GM18873 (cell line): Measurements from ENCODE around the gene FRS2.

ENCODE experiments used
- ATAC-seq: cut with Tn5 transposase; IDR thresholded peaks from one replicate; pipeline ENCODE4 v1.9.1; 2021; ENCODE audit warnings: mild to moderate bottlenecking, moderate library complexity, moderate number of reproducible peaks; ENCODE audit not compliant: unreplicated experiment, low FRiP score

Gene FRS2

GRCh38 chr12:69523433-69524330 is 53.5 kb downstream of the FRS2 start:
- no peak for ATAC-seq

DNA sequence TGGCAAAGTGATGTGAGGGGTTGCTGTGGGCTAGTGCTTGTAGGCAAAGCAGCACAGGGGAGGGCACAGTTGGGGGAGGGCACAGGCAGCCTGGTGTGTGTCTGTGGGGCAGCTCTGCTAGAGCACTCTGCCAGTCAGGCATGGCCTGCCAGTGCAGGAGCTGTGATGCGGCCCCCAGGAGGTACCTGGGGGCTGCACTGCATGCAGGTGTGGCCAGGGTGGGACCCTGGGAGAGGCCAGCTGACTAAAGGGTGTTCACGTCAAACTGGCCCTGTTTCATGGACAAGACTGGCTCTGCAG is 54.1 kb downstream of the FRS2 start:
- ATAC-seq, result no peak

- no peak for ATAC-seq
Observed at GRCh38 chr12:69524755-69525469, 54.7 kb downstream of the FRS2 start.

- no peak for ATAC-seq
Observed at GRCh38 chr12:69527506-69528272, 57.5 kb downstream of the FRS2 start.

DNA sequence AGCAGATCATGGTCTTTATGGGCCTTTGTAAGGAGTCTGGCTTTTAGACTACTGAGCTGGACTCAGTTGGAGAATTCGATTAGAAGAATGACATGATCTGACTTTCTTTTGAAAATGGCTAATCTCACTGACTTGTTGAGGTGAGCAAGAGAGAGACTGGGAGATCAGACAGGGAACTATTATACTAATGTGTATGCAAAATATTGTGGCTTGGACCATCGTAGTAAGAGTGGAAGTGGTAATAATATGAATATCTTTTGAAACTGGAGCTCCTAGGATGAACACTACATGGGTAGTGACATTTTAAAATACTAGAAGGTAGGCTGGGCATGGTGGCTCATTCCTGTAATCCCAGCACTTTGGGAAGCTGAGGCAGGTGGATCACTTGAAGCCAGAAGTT is 58.8 kb downstream of the FRS2 start:
- ATAC-seq, result no peak

DNA sequence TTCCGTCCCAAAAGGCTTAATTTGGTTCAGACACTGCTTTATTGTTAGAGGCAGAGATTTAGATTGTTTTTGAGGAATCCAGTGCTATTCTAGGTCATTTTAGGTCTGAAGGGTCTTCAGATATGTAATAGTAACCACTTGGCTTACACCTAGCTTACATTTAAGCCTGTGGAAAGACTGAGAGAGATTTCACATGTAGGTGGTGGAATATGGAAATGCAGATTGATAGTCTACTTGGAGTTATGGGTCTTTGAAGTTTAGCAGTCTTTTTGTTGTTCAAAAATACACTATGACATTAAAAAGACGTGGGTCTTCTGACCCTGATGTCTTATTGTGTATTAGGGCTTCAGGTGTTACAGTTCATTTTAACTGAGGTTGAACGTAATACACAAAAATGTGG is 63.7 kb downstream of the FRS2 start:
- no peak for ATAC-seq

DNA sequence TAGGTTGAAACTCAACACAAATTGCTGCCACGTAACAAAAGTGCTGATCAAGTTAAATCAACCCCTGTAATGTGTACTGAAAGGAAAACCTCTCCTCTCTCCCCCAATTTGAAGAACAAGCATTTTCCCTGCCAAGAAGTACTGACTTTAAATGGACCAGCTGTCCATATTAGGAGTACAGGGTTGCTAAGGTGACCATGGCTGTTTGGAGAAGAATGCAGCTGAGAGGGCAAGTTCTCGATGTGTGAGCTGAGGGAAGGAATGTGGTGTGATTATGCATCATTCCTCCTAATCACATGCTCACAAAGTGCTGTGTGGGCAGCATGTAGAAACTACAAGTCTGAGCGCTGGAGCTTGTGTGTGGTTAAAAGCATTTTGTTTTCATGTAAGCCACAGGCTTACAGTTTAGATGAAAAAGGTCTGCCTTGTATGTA is 64.2 kb downstream of the FRS2 start:
- ATAC-seq, result no peak

DNA sequence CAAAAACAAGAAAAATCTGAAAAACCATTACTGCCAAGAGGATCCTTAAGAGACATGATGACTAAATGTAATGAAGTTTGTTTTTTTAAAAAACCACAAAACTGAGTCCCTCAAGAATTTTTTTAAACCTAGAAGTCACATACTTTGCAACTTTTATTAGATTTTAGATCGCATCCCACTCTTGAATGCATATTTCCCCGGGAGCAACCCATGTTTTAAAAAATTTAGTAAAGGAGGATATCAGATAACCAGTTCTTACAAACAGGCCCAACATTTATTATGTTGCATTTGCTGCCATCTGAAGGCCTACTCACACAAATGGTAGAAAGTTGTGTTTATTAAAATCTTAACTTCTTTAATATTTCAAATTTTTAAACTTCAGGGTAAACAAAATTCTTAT is 70.8 kb downstream of the FRS2 start:
- no peak for ATAC-seq

GRCh38 chr12:69544087-69544486 is 73.9 kb downstream of the FRS2 start:
- ATAC-seq, result no peak

DNA sequence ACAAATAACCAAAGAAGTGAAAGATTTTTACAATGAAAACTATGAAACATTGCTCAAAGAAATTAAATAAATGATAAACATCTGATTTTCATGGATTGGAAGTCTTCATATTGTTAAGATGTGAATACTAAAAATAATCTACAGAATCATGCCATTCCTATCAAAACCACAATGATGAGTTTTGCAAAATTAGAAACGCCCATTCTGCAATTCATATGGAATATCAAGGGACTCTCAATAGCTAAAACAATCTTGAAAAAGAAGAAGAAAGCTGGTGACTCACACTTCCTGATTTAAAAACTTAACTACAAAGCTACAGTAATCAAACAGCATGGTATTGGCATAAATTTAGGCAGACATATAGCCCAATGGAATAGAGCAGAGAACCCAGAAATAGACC is 74.9 kb downstream of the FRS2 start:
- no peak for ATAC-seq

GRCh38 chr12:69546693-69547438 is 76.7 kb downstream of the FRS2 start:
- peak; percentile 93 for ATAC-seq

- no peak for ATAC-seq
Observed at GRCh38 chr12:69548687-69549086, 78.5 kb downstream of the FRS2 start.

DNA sequence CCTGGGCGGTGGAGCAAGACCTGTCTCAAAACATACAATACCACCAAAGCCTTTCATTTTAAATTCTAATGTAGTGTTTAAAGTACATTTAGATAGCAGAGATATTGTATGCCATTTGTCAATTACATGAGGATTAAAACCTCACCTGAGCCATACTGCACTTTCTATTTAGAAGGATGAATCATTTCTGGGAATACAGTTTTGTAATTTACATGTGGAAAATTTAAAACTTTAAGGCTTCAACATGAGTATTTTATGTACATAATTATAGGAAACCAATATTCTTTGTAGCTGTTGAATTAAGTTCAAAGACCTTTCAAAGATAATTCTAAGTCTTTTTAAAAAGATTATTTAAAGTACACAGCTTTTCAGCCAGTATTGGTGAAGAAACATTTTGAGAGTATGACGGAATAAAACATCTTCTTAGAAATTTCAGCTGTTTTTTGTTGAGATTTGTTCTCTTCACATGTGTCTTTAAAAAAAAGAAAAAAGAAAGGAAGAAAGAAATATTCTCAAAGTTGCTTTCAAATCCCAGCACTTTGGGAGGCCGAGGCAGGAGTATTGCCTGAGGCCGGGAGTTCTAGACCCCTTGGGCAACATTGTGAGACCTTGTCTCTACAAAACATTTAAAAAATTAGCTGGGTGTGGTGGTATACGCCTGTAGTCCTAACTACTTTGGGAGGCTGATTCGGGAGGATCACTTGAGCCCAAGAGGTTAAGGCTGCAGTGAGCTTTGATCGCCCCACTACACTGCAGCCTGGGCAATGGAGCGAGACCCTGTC is 80.6 kb downstream of the FRS2 start:
- no peak for ATAC-seq

DNA sequence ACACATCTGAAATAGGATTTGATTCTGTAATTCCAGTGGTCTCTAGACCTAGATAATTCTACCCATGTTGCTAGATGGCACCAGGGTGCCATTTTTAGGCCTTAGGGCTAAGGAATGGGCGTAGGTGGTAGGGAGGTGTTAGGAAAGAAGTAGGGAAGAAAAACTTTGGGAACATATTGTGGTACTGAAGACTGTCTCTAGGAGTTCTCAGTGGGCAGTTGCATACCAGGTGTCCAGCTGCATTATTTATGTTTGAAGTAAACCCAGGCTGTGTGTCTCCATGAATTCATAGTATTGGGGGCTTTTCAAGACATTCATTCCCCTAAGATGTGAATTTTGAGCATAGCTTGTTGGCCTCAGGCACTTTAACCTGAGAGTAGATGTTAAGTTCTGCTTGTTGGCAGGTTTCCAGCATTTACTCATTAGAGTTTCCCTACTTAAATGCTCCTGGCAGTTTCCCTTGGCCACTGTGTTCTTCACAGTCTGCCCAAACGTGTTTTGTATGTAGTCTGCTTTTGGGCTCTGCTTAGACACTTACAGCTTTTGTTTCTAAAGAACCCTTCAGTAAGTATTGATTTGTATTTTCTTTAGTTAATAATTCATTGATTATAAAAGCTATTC is 83.5 kb downstream of the FRS2 start:
- ATAC-seq, result no peak

DNA sequence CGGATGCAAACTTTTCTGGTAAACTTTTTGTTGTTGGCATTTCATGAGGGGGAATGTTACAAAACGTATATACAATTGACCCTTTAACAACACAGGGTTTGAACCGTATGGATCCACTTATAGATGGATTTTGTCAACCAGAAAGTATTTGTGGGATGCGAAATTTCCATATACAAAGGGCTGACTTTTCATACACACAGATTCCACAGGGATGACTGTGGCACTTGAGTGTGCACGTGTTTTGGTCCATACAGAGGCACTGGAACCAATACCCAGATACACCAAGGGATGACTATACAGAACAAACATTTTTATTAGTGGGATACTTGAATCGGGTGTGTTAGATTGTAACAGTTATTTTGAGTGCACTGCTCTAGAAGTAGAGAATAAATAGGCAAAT is 85.3 kb downstream of the FRS2 start:
- no peak for ATAC-seq

- ATAC-seq, result no peak
Observed at GRCh38 chr12:69556383-69556782, 86.2 kb downstream of the FRS2 start.

- ATAC-seq, result no peak
Observed at GRCh38 chr12:69563166-69563762, 93.1 kb downstream of the FRS2 start.

- no peak for ATAC-seq
Observed at GRCh38 chr12:69566603-69567002, 96.4 kb downstream of the FRS2 start.

DNA sequence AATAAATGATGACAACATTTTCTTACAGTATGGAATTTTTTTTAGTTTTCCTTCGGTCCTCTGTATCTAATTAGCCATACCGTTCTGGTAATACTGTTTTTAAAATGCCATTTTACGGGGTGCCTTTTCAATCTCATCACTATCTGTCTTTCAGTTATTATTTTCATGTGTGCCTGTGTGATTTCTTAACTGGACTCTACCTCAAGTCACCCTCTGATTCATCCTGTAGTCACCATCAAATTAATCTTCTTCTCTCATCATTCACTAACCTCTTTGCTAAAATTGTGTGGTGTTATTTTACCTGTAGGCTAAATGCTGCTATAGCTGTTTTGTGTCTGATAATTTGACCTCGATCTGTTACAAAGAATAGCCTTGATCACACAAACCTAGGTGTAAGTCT is 99.0 kb downstream of the FRS2 start:
- no peak for ATAC-seq
